ENCODE data around the gene CCDC47.

The CCDC47 gene

GRCh38 chr17:63718988-63719387 lies 54.4 kb downstream of the CCDC47 start:
- no peak for DNase-seq

GRCh38 chr17:63716426-63716825 lies 57.0 kb downstream of the CCDC47 start:
- no peak for DNase-seq

GRCh38 chr17:63714550-63715277 lies 58.7 kb downstream of the CCDC47 start:
- no peak for DNase-seq

GRCh38 chr17:63709110-63709509 lies 64.3 kb downstream of the CCDC47 start:
- DNase-seq: no peak

- no peak for DNase-seq
Observed at GRCh38 chr17:63707151-63707550, 66.2 kb downstream of the CCDC47 start.

- DNase-seq: no peak
Observed at GRCh38 chr17:63706336-63707082, 66.9 kb downstream of the CCDC47 start.

GRCh38 chr17:63705657-63706056 lies 67.7 kb downstream of the CCDC47 start:
- DNase-seq: no peak

GRCh38 chr17:63704836-63705235 lies 68.6 kb downstream of the CCDC47 start:
- no peak for DNase-seq

GRCh38 chr17:63704259-63704576 lies 69.2 kb downstream of the CCDC47 start:
- no peak for DNase-seq

GRCh38 chr17:63703556-63704258 lies 69.7 kb downstream of the CCDC47 start:
- DNase-seq: no peak

- DNase-seq: no peak
Observed at GRCh38 chr17:63703029-63703428, 70.4 kb downstream of the CCDC47 start.

GRCh38 chr17:63702721-63703015 lies 70.7 kb downstream of the CCDC47 start:
- peak; percentile 65 for DNase-seq

GRCh38 chr17:63701868-63702720 lies 71.3 kb downstream of the CCDC47 start:
- peak; percentile 89 for DNase-seq

GRCh38 chr17:63701456-63701820 lies 72.0 kb downstream of the CCDC47 start:
- DNase-seq: peak; percentile 71

- peak; percentile 81 for DNase-seq
Observed at GRCh38 chr17:63700528-63701455, 72.6 kb downstream of the CCDC47 start.

- peak; percentile 94 for DNase-seq
Observed at GRCh38 chr17:63699638-63700527, 73.5 kb downstream of the CCDC47 start, which contains the start of gene LIMD2. LIMD2 (minus strand) TSS chr17:63700125; CDS start chr17:63699298, 827 bp downstream.

- peak; percentile 92 for DNase-seq
Observed at GRCh38 chr17:63698886-63699637, 74.3 kb downstream of the CCDC47 start.

GRCh38 chr17:63698381-63698885 lies 75.0 kb downstream of the CCDC47 start:
- peak; percentile 78 for DNase-seq

- peak; percentile 92 for DNase-seq
Observed at GRCh38 chr17:63697341-63698286, 75.8 kb downstream of the CCDC47 start.
